T-helper 2 cell (primary cell): ENCODE data around the gene RRBP1.

Experiments
- DNase-seq, 5 experiments: peaks; one replicate each; pipeline versions ENCODE4 v3.0.0 to v3.0.0-alpha.2; 2012 to 2022

RRBP1 gene

DNA sequence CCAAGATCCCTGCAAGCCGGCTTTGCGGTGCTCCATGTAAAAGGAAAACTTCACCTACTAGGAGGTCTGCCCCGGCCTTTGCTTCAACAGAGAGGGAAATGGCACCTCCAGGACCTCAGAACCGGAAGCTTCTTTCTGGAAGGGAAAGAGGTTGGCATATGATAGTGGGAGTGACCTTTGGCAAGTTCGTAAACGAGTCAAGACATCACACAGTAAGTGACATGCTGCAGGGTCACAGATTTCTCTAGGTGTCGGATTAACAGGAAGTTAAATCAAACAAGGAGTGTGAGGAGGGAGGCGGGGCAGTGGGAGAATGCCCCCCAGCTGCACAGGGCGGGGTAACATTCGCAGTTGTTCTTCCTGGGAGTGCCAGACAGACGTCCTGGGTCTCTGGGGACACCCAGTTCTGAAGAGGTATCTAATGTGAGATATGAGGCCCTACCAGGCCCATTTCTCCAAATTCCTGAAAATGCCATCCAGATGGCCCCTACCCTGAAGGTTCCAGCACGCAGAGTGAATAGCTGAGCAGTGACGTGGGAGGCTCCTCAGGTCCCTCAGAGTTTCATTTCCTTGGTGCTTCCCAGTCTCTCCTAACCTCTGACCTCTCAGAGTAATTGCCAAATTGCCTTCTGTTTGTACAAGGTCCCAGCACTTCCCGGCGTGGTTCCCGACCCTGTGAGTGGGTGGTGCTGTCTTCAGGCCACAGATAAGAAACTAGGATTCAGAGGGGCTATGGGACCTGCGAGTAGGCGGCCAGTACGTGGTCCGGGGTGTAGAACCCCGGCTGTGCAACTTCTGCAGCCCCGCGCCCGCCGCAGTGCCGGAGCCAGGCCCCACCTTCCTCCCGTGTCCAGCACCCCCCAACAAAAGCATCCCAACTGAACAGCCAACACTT is 1.9 kb downstream of the RRBP1 start:
- DNase-seq, result peak in 1 of 5 experiments; percentile 46

DNA sequence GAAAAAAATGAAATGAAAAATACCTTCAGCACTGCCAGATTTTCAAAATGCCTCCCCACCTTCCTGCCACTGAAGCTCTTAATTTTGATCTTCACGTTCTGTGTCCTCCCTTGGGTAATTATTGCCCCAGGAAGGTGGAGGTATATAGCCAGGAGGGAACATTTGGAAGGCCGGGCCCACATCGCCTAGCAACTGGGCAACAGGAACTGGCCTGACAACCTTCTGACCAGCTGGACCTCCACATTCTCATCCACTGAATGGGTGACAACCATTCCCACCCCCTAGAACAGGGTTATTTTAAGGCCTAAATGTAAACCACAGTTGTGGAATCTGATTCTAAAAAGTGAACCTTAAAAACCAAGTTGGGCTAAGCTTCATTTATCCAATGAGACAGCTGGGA is 3.2 kb downstream of the RRBP1 start:
- no peak for DNase-seq

DNA sequence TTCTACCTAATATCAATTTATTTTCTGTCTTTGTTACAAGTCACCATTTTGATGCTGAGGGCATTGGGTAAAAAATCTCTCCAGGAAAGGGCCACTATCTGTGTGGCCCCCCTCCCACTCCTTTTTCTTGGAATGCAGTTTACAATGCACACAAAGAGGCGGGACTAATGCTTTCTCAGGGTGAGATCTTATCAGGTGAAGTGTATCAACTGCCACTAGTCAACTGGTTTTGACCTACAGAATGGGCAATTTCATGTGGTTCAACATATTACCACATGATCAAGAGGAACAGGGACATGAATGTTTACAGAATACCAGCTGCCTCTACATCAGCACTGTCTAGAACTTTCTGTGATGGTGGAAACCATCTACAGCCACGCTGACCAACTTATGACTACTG is 3.7 kb downstream of the RRBP1 start:
- DNase-seq, result no peak

DNA sequence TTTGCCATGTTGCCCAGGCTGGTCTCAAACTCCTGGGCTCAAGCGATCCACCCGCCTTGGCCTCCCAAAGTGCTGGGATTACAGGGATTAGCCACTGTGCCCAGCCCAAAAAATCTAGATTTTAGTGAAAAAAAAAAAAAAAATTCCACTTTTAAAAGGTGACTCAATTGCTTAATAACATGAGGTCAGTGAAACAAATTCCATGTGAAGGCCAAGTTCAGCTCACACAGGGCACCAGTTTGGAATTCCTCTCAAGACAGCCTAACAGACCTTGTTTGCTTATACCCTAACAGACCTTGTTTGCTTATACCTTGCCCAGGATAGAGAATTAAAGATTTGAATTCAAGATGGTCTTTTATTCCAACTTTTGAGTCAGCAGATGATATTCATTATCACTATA is 5.1 kb downstream of the RRBP1 start:
- DNase-seq, result no peak

DNA sequence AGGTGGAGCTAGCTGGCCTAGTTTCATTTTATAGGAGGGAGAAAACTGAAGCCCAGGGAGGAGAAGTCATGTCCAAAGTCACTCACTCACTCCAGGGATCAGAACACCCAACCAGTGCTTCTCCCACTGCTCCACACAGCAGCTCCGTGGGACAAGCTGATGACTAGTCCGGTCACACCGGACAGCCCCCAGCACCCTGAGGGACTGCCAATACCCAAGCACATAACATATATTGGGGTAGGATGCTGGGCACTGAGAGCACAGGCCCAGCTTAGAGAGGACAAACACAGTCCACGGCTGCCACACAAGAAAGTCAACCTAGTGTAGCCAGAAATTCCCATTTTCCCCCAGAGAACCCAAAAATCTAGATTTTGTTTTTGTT is 5.7 kb downstream of the RRBP1 start:
- no peak for DNase-seq

DNA sequence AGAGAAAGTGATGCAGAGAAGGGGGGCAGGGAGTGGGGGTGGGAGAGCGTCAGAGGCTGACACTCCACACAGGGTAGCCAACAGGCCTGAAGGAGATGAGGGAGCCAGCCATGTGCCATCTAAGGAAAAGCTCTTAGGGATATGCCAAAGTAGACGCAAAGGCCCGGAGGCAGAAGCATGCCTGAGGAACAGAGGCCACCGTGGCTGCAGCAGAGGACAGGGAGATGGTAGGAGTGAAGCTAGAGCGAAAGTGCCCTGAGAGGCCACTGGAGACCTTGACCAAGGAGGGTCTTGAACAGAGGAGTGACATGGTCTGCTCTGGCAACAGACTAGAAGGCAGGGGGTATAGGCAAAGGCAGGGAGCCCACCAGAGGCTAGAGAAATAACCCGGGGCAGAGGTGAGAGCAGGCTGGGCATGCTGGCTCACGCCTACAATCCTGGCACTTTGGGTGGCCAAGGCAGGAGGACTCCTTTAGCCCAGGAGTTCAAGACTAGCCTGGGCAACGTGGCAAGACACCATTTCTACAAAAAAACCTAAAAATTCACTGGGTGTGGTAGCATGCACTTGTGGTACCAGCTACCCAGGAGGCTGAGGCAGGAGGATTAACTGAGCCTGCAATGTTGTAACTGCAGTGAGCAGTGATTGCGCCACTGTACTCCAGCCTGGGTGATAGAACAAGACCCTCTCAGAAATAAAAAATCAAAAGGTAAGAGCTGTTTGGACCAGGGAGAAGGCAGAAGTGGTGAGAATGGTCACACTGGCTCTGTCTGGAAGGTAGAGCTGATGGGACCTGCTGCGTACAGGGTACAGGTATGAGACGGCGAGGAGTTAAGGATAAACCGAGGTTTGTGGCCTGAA is 6.3 kb downstream of the RRBP1 start:
- DNase-seq, result no peak

DNA sequence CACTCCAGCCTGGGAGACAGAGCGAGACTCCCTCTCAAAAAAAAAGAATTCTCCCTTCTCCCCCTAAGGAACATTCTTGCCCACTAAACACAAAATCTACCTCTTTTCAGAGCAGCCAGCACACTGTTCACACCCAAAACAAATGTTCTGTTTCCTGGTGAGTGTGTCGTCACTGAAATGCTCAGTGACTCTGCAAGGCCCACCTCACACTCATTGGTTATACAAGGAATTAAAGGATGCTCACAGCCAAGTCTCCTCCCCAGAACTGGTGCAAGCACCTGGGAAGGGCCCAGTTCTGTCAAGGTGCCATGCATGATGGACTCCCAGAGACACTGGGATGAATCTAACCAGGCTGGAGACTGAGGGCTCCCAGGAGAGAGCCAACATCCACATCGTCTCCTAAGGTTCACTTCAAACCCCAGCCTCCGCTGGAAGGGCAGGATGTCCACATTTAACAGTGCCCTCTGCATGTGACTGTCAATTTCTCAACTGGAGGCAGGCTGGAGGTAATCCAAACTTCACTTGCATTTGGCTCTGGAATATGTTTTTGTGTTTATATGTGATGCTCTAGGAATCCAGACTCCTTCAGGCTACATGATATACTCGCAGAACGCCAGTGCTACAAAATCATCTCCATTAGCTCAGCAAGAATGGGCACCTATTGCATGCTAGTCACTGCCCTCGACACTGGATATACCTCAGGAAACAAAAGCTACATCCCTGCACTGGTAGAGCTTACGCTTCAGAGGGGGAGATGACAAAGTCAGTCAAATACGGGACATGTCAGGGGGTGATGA is 7.1 kb downstream of the RRBP1 start:
- DNase-seq, result no peak

DNA sequence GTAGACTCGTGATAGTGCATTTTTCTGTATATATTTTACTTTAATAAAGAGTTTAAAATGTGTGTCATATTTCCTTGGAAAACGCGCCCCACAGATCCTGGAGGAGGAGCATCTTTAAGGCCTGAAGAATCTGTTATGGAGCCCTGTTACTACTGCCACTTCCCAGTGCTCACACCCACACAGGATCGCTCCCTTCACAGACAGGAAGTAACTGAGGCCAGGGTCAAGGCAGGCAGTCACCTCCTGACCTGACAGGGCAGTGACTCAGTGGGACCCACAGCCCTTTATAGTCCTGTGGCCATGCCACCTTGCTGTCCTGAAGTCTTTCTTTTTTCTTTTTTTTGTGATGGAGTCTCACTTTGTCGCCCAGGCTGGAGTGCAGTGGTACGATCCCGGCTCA is 9.0 kb downstream of the RRBP1 start:
- DNase-seq, result no peak

DNA sequence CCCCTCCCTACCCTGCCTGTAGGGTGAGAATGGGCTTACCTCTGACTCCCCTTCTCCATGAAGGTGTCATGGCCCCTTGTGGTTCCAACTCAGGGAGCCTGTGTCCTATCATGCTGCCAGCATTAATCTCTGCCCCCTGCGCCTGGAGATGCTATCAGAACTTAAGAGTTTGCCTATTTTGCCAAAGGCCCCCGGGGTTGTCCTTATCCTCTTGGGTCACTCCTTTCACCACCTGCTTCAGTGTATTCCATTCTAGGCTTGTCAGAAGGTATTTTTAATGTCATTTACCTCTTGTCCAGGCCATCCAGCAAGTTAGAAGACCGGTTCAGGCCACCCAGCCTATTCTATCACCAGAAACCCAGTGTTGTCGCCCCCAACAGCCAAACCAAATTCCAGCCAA is 10.5 kb downstream of the RRBP1 start:
- no peak for DNase-seq

DNA sequence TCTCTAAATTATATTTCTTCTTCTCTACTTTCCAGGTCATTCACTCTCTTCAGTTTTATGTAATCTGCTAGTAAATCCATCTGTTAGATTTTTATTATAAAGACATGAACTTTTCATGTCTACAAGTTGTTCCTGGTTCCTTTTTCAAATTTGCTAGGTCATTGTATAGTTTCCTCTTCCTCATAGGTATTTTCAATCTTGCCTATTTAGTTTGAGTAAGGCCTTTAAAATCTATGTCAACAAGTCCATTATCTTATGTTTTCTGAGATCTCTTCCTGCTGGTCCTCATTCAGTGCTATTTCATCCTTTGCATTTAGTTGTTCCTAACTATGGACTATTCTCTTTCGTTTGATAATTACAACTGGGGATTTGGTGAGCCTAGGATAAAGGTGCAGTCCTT is 11.0 kb downstream of the RRBP1 start:
- no peak for DNase-seq

DNA sequence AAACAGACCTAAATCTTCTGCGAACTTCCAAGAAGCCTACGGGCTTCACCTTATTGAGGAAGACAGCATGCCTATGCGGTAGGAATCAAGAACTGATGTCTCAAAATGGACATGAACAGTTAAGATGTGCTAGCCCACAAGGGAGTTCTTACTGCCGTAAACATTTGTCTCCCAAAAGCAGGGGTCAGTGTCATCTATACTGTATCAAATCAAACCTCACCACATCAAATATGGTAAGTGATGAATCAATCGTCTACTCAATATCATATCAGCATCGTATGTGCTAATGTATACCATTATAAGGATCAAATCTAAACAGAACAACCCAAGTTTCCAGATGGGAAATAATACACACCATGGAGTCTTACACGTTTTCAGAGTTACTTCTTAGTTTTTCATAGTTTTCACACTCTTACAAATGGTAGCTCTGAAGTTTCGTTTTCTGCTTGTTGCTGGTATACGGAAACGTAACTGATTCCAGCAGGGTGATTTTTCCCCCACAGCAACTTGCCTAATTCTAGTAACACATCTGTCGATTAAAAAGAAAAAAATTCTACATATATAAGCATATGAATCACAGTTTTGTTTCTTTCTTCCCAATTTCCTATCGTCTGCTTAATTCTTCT is 12.6 kb downstream of the RRBP1 start:
- DNase-seq, result no peak

DNA sequence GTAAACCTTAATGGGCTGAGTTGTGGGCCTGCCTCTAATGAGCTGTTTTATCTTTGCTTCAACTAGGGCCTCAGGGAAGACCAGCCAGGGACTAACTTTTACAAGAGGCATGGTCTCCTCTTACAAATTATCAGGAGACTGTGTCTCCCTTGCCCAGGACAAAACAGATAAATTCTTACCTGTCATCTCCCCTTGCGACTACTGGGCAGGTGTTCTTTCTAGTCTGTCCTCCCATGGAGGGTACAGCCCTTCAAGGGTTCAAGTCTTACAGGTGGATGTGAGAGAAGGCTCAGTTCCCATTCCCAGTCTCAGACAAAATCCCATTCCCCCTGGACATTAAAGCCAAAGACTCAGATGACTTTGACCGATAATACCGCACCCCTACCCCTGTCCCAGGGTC is 13.6 kb downstream of the RRBP1 start:
- no peak for DNase-seq

DNA sequence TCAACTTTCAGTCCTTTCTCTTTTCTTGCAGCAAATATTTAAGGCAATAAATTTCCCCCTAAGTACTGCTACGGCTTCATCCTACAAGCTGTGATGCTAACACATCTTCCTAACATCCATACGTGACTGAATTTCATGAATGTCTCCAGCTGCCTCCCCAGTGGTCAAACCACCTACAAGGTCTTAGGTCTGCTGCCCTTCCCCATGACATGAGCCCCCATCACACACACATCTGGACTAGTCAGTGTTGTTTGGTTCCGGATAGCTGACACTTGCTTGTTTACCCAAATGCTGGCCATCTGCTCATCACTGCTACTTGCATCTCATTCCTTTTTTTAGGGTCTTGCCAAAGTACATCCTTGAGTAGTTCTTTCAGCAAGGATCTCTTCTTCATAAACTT is 14.6 kb downstream of the RRBP1 start:
- DNase-seq, result no peak

DNA sequence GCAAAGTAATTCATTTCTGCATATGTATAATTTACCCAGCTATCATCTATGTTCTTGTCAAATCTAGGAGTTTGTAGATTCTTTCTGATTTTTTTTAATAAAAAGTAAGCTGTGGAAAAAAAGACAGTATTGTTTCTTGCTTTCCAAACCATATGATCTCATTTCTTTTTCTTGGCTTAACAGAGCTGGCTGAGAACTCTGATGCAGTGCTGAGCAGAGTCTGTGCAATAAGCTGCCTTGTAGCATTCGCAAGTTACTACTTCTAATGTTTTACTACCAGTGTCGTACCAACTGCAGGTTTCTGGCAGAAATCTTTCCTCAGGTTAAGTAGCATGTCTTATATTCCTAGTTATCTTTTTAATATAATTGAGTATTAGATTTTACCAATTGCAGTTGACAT is 15.6 kb downstream of the RRBP1 start:
- DNase-seq, result no peak

DNA sequence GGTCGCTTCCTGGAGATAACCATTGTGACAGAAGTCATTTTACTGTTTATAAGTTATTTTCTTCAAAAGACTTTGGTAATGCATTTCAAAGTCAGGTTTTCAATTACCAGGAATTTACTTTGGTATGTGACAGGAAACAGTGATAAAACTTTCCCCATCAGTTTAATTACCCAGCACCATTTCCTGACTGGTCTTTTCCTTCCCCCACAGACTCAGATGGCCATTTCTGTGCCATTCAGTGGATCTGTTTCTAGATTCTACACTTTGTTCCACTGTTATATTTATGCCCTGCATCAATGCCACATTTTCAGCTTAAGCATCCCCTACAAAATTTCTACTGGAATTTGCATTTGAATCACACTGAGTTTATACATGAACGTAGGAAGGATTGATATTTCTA is 16.3 kb downstream of the RRBP1 start:
- DNase-seq, result no peak

DNA sequence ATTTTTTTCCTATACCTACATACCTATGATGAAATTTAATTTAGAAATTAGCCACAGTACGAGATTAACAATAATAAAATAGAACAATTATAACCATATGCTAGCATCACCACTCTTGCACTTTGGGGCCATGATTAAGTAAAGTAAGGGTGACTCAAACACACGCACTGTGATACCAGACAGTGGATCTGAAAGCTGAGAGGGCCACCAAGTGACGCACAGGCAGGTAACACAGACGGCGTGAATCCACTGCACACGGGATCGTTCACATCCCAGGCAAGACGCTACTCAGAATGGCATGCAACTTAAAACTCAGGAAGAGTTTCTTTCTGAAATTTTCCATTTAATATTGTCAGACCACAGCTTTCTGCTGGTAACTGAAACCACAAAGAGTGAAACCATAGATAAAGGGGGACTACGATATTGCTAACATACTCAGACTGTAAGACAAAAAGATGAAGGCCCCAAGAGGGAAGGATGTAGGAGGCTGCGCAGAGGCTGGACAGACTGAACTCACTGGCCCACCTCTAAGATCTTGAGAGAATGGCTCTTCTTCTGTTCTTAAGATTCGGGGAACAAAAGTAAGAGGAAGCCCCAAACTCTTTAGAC is 17.9 kb downstream of the RRBP1 start:
- peak in 1 of 5 experiments; percentile 55 for DNase-seq

DNA sequence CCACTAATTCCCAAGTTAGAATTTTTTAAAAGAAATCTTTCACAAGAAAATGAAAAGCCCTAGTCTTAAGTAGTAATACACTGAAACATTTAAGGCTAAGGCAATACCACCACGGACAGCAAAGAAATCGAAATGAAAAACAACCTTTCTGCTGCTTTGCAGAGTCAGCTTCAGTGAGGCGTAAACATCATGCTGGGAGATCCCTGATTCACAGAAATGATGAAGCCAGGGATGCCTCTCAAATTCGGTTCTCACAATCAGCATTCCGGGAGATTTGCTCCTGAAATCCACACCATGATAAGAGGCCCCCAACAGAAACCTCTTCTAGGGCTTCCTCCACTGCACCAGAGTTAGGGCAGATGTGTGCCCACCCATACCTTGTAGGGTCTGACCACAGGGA is 18.6 kb downstream of the RRBP1 start:
- DNase-seq, result no peak

DNA sequence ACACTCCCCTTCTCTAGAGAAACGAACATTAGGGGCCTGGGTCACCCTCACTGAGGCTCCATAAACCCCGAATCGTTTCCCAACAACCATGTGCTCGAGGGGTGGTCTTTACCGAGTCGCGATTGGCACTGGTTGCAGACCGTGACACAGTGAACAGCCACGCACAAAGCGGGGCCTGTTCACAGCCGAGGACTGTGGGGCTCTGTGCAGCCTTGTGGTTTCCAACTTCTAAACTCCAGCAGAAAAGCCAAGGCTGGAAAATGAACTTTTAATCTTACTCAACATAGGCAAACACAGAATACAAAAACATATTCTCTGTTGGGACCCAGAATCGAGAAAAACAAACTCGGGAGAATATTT is 19.0 kb downstream of the RRBP1 start:
- no peak for DNase-seq

DNA sequence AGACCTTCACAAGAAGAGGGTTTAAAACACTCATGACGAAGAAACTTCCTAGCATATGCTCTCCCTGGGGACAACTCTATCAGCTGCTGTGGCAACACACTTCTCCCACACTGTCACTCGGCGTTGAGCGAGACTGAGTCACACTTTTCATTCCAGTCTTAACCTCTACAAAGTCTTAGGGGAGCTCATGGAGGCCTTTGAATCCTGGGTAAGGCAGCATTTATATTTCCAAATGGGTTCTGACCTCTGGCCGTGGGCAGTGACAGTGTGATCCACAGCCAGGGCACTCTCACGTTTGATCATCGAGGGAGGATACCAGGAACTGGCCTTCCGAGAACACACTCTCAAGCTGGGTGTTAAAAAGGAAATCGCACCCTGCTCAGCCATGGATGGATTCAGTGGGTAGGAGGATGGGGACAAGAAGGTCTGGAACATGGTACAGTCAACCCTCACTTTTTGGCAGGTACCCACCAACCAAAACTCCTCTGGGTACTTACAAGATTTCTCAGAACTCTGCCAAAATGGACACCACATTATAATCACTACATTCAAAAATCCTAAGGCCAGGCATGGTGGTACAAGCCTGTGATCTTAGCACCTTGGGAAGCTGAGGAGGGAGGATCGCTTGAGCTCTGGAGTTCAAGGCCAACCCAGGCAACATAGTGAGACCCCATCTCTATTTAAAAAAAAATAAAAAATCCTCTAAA is 19.6 kb downstream of the RRBP1 start:
- no peak for DNase-seq

DNA sequence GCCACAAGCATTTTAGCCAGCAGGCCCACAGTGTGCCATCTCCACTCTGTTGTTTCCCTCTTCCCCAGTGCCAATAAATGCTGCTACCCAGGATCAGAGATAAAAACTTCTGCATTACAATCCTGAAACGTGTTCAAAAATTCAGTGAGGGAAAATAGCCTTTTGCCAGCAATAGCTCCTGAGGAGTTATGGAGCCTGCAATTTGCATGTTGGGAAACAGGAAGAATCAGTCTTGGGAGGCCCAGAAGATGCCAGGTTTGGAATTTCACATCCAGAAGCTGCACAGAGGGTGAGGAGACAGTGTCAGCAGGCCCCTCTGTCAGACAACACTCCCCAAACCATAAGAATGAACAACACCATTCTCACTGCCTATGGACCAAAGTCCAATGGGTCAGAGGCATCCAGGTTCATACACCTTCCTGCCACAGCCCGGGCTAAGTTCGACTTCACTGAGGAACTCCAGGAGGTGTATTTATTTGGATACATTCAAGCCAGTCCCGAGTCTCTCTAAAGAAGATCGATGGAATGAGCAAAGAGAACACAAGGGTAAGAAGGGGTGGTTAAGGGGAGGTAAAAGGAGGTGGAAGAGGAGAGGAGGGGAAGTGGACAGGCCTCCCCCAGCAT is 20.8 kb downstream of the RRBP1 start:
- no peak for DNase-seq

DNA sequence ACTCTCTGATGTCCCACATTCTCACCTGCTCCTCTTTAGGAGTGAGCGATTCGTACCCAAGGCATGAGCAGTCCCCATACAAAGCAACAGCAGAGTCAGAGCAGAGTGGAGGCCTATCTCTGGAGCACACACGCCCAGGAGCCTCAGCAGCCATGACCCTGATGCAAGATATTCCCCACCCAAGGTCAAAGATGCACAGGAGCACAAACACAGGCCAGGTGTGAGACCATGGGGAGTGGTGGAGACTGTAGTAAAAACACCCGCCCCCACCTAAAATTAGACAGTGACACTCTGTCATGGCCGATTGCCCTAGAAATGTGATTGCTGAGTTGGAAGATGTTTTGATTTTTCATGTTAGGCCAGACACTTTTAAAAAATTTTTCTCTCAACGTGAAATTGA is 21.4 kb downstream of the RRBP1 start:
- DNase-seq, result no peak
